Keratinocyte (primary cell): ENCODE measurements around the gene FAM118B. TPM values are rescaled to one million over a fixed set of nuclear protein-coding genes. Genes with fewer than 3 reads are reported as not detected.

Experiments used
- DNase-seq: peaks from one replicate; pipeline ENCODE4 v3.0.0-alpha.2; 2011; ENCODE audit warnings: low read depth, missing footprints, low spot score
- FAIRE-seq: peaks from 2 replicates; lab custom pipeline; 2011; peaks lifted over from hg19 to GRCh38; lab: Jason Lieb, UNC
- H2AFZ ChIP-seq: 2 replicates; pipeline ENCODE4 v1.6.0; 2012; ENCODE audit warnings: low read length, control low read depth, inconsistent platforms; ENCODE audit not compliant: control insufficient read depth
- H3K27ac ChIP-seq: 2 replicates; pipeline ENCODE4 v1.5.1; 2011; ENCODE audit warnings: low read length; ENCODE audit not compliant: control insufficient read depth, insufficient read depth
- H3K27me3 ChIP-seq: 3 replicates; pipeline ENCODE4 v1.6.0; 2011; ENCODE audit warnings: low read length; ENCODE audit not compliant: control insufficient read depth, insufficient read depth; ENCODE audit errors: extremely low read depth
- H3K36me3 ChIP-seq, 2 experiments: 2 replicates in 1 of 2; 3 replicates in 1 of 2; pipeline ENCODE4 v1.5.1; 2011; ENCODE audit warnings: low read length in 2 of 2, mild to moderate bottlenecking in 1 of 2; ENCODE audit not compliant: control insufficient read depth in 2 of 2, insufficient read depth in 2 of 2; ENCODE audit errors: extremely low read depth in 1 of 2
- H3K4me1 ChIP-seq: 3 replicates; pipeline ENCODE4 v1.5.1; 2011; ENCODE audit warnings: low read length; ENCODE audit not compliant: control insufficient read depth, insufficient read depth; ENCODE audit errors: extremely low read depth
- H3K4me2 ChIP-seq: 3 replicates; pipeline ENCODE4 v1.6.0; 2011; ENCODE audit warnings: low read depth, low read length; ENCODE audit not compliant: control insufficient read depth, insufficient read depth; ENCODE audit errors: extremely low read depth
- H3K4me3 ChIP-seq, 3 experiments: fragments of 200-600 bp in 1 of 3; sonication (generic) in 1 of 3; 2 replicates in 2 of 3; 3 replicates in 1 of 3; pipeline ENCODE4 v1.5.1; 2011 to 2016; ENCODE audit warnings: low read length in 3 of 3, mild to moderate bottlenecking in 3 of 3, control low read depth in 2 of 3, inconsistent platforms in 1 of 3, low read depth in 1 of 3, mixed read lengths in 1 of 3, mixed run types in 1 of 3, moderate library complexity in 1 of 3; ENCODE audit not compliant: control insufficient read depth in 2 of 3, insufficient read depth in 2 of 3; ENCODE audit errors: extremely low read depth in 1 of 3
- H3K79me2 ChIP-seq: 2 replicates; pipeline ENCODE4 v1.6.0; 2012; ENCODE audit warnings: low read length; ENCODE audit not compliant: control insufficient read depth, insufficient read depth
- H3K9ac ChIP-seq: 3 replicates; pipeline ENCODE4 v1.6.0; 2011; ENCODE audit warnings: low read length; ENCODE audit not compliant: control insufficient read depth, insufficient read depth; ENCODE audit errors: extremely low read depth
- H3K9me1 ChIP-seq: 3 replicates; pipeline ENCODE4 v1.6.0; 2011; ENCODE audit warnings: low read length; ENCODE audit not compliant: control insufficient read depth, insufficient read depth; ENCODE audit errors: extremely low read depth
- H3K9me3 ChIP-seq: 2 replicates; pipeline ENCODE4 v1.5.1; 2012; ENCODE audit warnings: low read depth, low read length; ENCODE audit not compliant: control insufficient read depth
- H4K20me1 ChIP-seq: 3 replicates; pipeline ENCODE4 v1.6.0; 2011; ENCODE audit warnings: low read length; ENCODE audit not compliant: control insufficient read depth, insufficient read depth; ENCODE audit errors: extremely low read depth
- EZH2 ChIP-seq: IDR thresholded peaks from one replicate; pipeline ENCODE4 v1.6.1; 2012; ENCODE audit warnings: inconsistent platforms, mild to moderate bottlenecking, low read length, moderate library complexity
- dilution Hi-C: fragments of 300-500 bp; cut with MboI; formaldehyde crosslinking; loops from one replicate; pipeline ENCODE4 v1.7.0; 2020; ENCODE audit warnings: low sequenced_read_pairs; ENCODE audit not compliant: extremely low pct_ligation_motif_present
- polyA plus RNA-seq, 5 experiments: library from polyadenylated mRNA; depleted of rRNA in 3 of 5; stranded (reverse) in 3 of 5; stranded (forward) in 1 of 5; unstranded in 1 of 5; fragments of >200 nt; gene quantifications; 1 replicate in 1 of 5; 2 replicates in 3 of 5; 3 replicates in 1 of 5; pipeline versions ENCODE4 v1.2.1 to v1.2.3, GENCODE V29; 2011 to 2012; ENCODE audit warnings: missing spikeins in 2 of 5, low read depth in 1 of 5, low replicate concordance in 1 of 5
- TF ChIP-seq, protein P1 (sequence below), 3 experiments: IDR thresholded peaks in 1 of 3; conservative IDR thresholded peaks in 1 of 3; optimal IDR thresholded peaks in 1 of 3; 2 replicates in 2 of 3; 3 replicates in 1 of 3; pipeline versions ENCODE3 to v1.5.1; 2011; ENCODE audit warnings: low read length in 3 of 3, mild to moderate bottlenecking in 3 of 3, moderate library complexity in 2 of 3, control low read depth in 1 of 3, inconsistent platforms in 1 of 3; ENCODE audit not compliant: insufficient read depth in 2 of 3; ENCODE audit errors: extremely low read depth in 1 of 3

Gene FAM118B
- polyA plus RNA-seq, 1 donor (not counting 4 experiments of a cell fraction or from before 2014, with no cell fraction given): 32.0 TPM

DNA sequence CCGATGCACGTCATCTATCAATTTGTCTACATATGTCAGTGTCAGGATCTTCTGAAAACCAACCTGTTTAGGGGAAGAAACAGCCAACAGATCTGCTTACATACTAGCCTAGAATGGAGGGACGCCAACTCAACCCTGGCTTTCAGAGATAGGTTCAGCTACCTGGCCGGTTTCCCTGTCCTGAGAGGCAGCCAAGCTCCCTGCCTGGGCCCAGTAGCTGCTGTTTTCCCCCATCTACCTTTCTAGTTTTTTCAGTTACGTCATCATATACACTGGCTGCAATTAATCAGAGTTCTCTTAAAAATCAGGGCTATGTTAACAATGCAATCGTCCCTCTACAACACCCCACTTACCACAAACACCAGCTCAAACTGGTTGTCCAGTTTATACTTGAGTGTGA, 56.1 kb downstream of the FAM118B start:
- peak overlapping the region; percentile 74 to 86 (median 85) for H3K4me3 ChIP-seq
- DNase-seq (no peak), FAIRE-seq (no peak)
- no peaks in the 10 kb centered on the region for H3K9me1 ChIP-seq
- peaks cover 43% of the 10 kb centered on the region for H3K79me2 ChIP-seq
- H3K9me3 ChIP-seq: no peaks in the 10 kb centered on the region
- TF ChIP-seq, protein P1, sequence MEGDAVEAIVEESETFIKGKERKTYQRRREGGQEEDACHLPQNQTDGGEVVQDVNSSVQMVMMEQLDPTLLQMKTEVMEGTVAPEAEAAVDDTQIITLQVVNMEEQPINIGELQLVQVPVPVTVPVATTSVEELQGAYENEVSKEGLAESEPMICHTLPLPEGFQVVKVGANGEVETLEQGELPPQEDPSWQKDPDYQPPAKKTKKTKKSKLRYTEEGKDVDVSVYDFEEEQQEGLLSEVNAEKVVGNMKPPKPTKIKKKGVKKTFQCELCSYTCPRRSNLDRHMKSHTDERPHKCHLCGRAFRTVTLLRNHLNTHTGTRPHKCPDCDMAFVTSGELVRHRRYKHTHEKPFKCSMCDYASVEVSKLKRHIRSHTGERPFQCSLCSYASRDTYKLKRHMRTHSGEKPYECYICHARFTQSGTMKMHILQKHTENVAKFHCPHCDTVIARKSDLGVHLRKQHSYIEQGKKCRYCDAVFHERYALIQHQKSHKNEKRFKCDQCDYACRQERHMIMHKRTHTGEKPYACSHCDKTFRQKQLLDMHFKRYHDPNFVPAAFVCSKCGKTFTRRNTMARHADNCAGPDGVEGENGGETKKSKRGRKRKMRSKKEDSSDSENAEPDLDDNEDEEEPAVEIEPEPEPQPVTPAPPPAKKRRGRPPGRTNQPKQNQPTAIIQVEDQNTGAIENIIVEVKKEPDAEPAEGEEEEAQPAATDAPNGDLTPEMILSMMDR (optimal IDR thresholded peaks at IDR 0.05 in 1 of 3, IDR thresholded peaks at IDR 0.05 in 1 of 3, conservative IDR thresholded peaks at IDR 0.05 in 1 of 3; ENCODE audit: extremely low read depth in 1 of 3, insufficient read depth in 2 of 3, low read length in 3 of 3): no peak
- TF ChIP-seq EZH2: no peak
- no peaks in the 10 kb centered on the region for H3K27me3 ChIP-seq
- H3K27ac ChIP-seq: peak overlapping the region; percentile 89
- H3K4me2 ChIP-seq: peak overlapping the region; percentile 75
- dilution Hi-C loops: no loop called here
- no peaks in the 10 kb centered on the region for H4K20me1 ChIP-seq
- no peak overlapping the region for H2AFZ ChIP-seq
- H3K36me3 ChIP-seq: peaks cover 40 to 44% of the 10 kb centered on the region in 2 experiments
- peaks cover 8% of the 10 kb centered on the region for H3K4me1 ChIP-seq
- peak overlapping the region; percentile 98 for H3K9ac ChIP-seq

DNA sequence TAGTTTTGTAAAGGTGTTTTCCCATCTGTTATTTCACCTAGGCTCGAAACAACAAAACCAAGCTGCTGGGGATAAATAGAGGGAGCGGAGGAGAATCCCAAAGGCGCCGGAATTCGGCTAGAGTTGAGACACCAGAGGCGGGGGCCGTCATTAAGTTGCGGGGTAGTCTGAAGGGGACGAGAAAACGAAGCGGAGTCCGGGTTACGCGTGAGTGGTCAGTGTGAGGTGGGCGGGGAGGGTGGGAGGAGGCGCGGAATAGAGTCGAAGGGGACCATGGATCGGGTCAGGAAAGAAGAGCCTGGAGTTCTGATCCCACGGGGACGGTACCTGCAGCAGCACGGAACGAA, 56.8 kb downstream of the FAM118B start:
- Histone ChIP-seq H3K9me1 (no peaks in the 10 kb centered on the region), H3K4me3 (peak overlapping the region; percentile 74 to 86 (median 85)), H3K27me3 (no peaks in the 10 kb centered on the region), H2AFZ (peak overlapping the region; percentile 95), H3K27ac (peak overlapping the region; percentile 89), H3K36me3 (peaks cover 38 to 43% of the 10 kb centered on the region in 2 experiments), H3K9ac (peak overlapping the region; percentile 98), H4K20me1 (no peaks in the 10 kb centered on the region), H3K9me3 (no peaks in the 10 kb centered on the region), H3K4me2 (peak overlapping the region; percentile 75), H3K79me2 (peaks cover 43% of the 10 kb centered on the region), H3K4me1 (peaks cover 8% of the 10 kb centered on the region)
- TF ChIP-seq, protein P1 (optimal IDR thresholded peaks at IDR 0.05 in 1 of 3, IDR thresholded peaks at IDR 0.05 in 1 of 3, conservative IDR thresholded peaks at IDR 0.05 in 1 of 3; ENCODE audit: extremely low read depth in 1 of 3, insufficient read depth in 2 of 3, low read length in 3 of 3): no peak
- TF ChIP-seq EZH2: no peak
- FAIRE-seq (no peak), DNase-seq (no peak)
- dilution Hi-C loops: no loop called here
